K562 (cell line): ENCODE measurements around the gene SPRN. TPM values are rescaled to one million over a fixed set of nuclear protein-coding genes. Genes with fewer than 3 reads are reported as not detected.

Experiments used
- ATAC-seq: fragments of 200-7000 bp; cut with Tn5 transposase; 3 replicates; pipeline ENCODE4 v1.9.1; 2020; ENCODE audit warnings: moderate library complexity
- BruUV-seq: library from RNA; stranded (reverse); fragments of 400-500 nt; replicated peaks from 2 replicates; lab custom pipeline; 2021; lab: Mats Ljungman, UMichigan
- CTCF ChIA-PET: fragments of 300-600 bp; formaldehyde crosslinking; extraction: SDS; loops from one replicate; lab custom pipeline; 2021; ENCODE audit warnings: low intra/inter-chr PET ratio; lab: Yijun Ruan, JAX
- POLR2A ChIA-PET: fragments of 300-600, 350-650 bp; sonication (Branson Sonifier 250); formaldehyde crosslinking; extraction: SDS; loops from one replicate; lab custom pipeline; 2021; ENCODE audit warnings: antibody characterized with exemption, inconsistent platforms; lab: Yijun Ruan, JAX
- DNase-seq, 4 experiments: peaks; one replicate each; pipeline versions ENCODE4 v3.0.0 to v3.0.0-alpha.2; 2011 to 2018; ENCODE audit warnings: low spot score in 3 of 4, mixed read lengths in 3 of 4; ENCODE audit errors: extremely low read depth in 1 of 4
- FAIRE-seq: peaks from 2 replicates; lab custom pipeline; 2011; peaks lifted over from hg19 to GRCh38; lab: Jason Lieb, UNC
- H2AFZ ChIP-seq: 2 replicates; pipeline ENCODE4 v1.6.0; 2011; ENCODE audit warnings: low read depth, low read length, control low read depth, inconsistent platforms
- H3K27ac ChIP-seq: fragments of 200-600 bp; 3 replicates; pipeline ENCODE4 v1.8.0; 2011; ENCODE audit warnings: low read depth, mild to moderate bottlenecking, control low read depth, inconsistent platforms, low read length, moderate library complexity, mixed read lengths; ENCODE audit errors: extremely low read depth
- H3K27me3 ChIP-seq, 2 experiments: fragments of 300-600 bp in 1 of 2; 2 replicates in 1 of 2; 3 replicates in 1 of 2; pipeline versions ENCODE4 v1.6.0 to v1.8.0; 2011; ENCODE audit warnings: inconsistent platforms in 2 of 2, low read length in 2 of 2, mild to moderate bottlenecking in 1 of 2, mixed read lengths in 1 of 2, moderate library complexity in 1 of 2; ENCODE audit not compliant: control insufficient read depth in 2 of 2, insufficient read depth in 2 of 2
- H3K36me3 ChIP-seq: fragments of 300-600 bp; 3 replicates; pipeline ENCODE4 v1.8.0; 2011; ENCODE audit warnings: mild to moderate bottlenecking, low read length, inconsistent platforms; ENCODE audit not compliant: control insufficient read depth, insufficient read depth
- H3K4me1 ChIP-seq, 2 experiments: fragments of 200-600 bp in 1 of 2; replicated peaks in 1 of 2; 2 replicates in 1 of 2; 3 replicates in 1 of 2; pipeline versions ENCODE4 v1.5.1 to v1.8.0; 2011; ENCODE audit warnings: inconsistent platforms in 2 of 2, low read length in 2 of 2, mild to moderate bottlenecking in 1 of 2, mixed read lengths in 1 of 2, moderate library complexity in 1 of 2; ENCODE audit not compliant: control insufficient read depth in 2 of 2, insufficient read depth in 2 of 2
- H3K4me2 ChIP-seq: 2 replicates; pipeline ENCODE4 v1.6.1; 2011; ENCODE audit warnings: low read length, control low read depth, inconsistent platforms, mixed read lengths; ENCODE audit not compliant: insufficient read depth
- H3K4me3 ChIP-seq: fragments of 200-600 bp; sonication (generic), shearing (Covaris generic); 2 replicates; pipeline ENCODE4 v1.5.1; 2016; ENCODE audit warnings: control low read depth, inconsistent platforms
- H3K79me2 ChIP-seq: fragments of 200-600 bp; 3 replicates; pipeline ENCODE4 v1.8.0; 2011; ENCODE audit warnings: low read length, inconsistent platforms; ENCODE audit not compliant: control insufficient read depth, insufficient read depth
- H3K9ac ChIP-seq, 2 experiments: 2 replicates each; pipeline versions ENCODE4 v1.6.0 to v1.6.1; 2011; ENCODE audit warnings: low read depth in 2 of 2, low read length in 2 of 2, control low read depth in 1 of 2, inconsistent platforms in 1 of 2, mild to moderate bottlenecking in 1 of 2, mixed read lengths in 1 of 2; ENCODE audit not compliant: insufficient read depth in 1 of 2
- H3K9me1 ChIP-seq: one replicate; pipeline ENCODE4 v1.6.0; 2011; ENCODE audit warnings: inconsistent platforms, mild to moderate bottlenecking, low read length, moderate library complexity; ENCODE audit not compliant: control insufficient read depth, insufficient read depth
- H3K9me3 ChIP-seq: replicated peaks from 2 replicates; pipeline ENCODE4 v1.5.1; 2011; ENCODE audit warnings: low read depth, low read length, inconsistent platforms; ENCODE audit not compliant: control insufficient read depth, insufficient read depth
- H4K20me1 ChIP-seq: replicated peaks from 2 replicates; pipeline ENCODE4 v1.6.1; 2011; ENCODE audit warnings: low read length, inconsistent platforms, mixed read lengths; ENCODE audit not compliant: control insufficient read depth, insufficient read depth
- CHD7 ChIP-seq: fragments of 200-600 bp; sonication (generic); IDR thresholded peaks from one replicate; pipeline ENCODE4 v1.6.1; 2012; ENCODE audit warnings: mild to moderate bottlenecking, low read depth, low read length, inconsistent platforms
- HBP1 ChIP-seq: fragments of 450-650 bp; formaldehyde crosslinking; IDR thresholded peaks from 2 replicates; pipeline ENCODE4 v1.4.0; 2022; ENCODE audit warnings: missing genetic modification characterization
- STAG1 ChIP-seq: sonication (generic); formaldehyde crosslinking; IDR thresholded peaks from 2 replicates; pipeline ENCODE4 v1.5.0; 2020; ENCODE audit warnings: missing genetic modification reagents, borderline replicate concordance
- TFE3 ChIP-seq: fragments of 450-650 bp; formaldehyde crosslinking; IDR thresholded peaks from 2 replicates; pipeline ENCODE4 v1.4.0; 2020; ENCODE audit warnings: mild to moderate bottlenecking, mixed read lengths
- ZNF324 ChIP-seq: fragments of 250-450 bp; sonication (Bioruptor Pico); IDR thresholded peaks from 2 replicates; pipeline ENCODE4 v1.4.0; 2020; ENCODE audit warnings: mild to moderate bottlenecking
- ZNF766 ChIP-seq: fragments of 200-800 bp; sonication (Bioruptor generic); conservative IDR thresholded peaks from 2 replicates; pipeline ENCODE4 v1.6.1; 2016; ENCODE audit warnings: missing genetic modification characterization, missing compliant biosample characterization
- WGBS: fragments of 100-300 bp; shearing (Covaris generic); methylation state at CpG from one replicate; pipeline ENCODE4 v1.1.6; 2016; ENCODE audit warnings: low coverage, mixed read lengths; ENCODE audit not compliant: insufficient coverage; ENCODE audit errors: missing lambda C conversion rate; 5-methylcytosine and 5-hydroxymethylcytosine counted together
- in situ Hi-C: fragments of 300-500 bp; cut with MboI; formaldehyde crosslinking; loops from 4 replicates; pipeline ENCODE4 v1.15.0; 2018; ENCODE audit warnings: inconsistent platforms, mixed read lengths
- intact Hi-C: fragments of 100-400 bp; cut with micrococcal nuclease; formaldehyde crosslinking; loops from 2 replicates; pipeline ENCODE4 v1.14.2; 2022
- polyA plus RNA-seq, 8 experiments: library from polyadenylated mRNA; depleted of rRNA in 4 of 8; stranded (reverse) in 5 of 8; unstranded in 3 of 8; fragments of >200 nt; fragmentation: Nextera tagmentation in 2 of 8; fragmentation: Illumina TruSeq in 1 of 8; extraction: Ambion mirVana in 2 of 8; extraction: Trizol in 1 of 8; gene quantifications; 2 replicates each; pipeline versions ENCODE4 v1.2.1 to v1.2.3, GENCODE V29; 2011 to 2014; ENCODE audit warnings: inconsistent platforms in 1 of 8, missing spikeins in 1 of 8
- total RNA-seq, 7 experiments: library from RNA; depleted of rRNA in 6 of 7; stranded (reverse); fragments of >200 nt in 6 of 7; fragmentation: Illumina TruSeq in 2 of 7; extraction: Trizol in 2 of 7; gene quantifications; 2 replicates each; pipeline versions ENCODE4 v1.2.1 to v1.2.3, GENCODE V29; 2011 to 2021; ENCODE audit warnings: low replicate concordance in 1 of 7

The SPRN gene
- total and polyA plus RNA-seq, 9 of the 15 experiments (the other 6 are each of a cell fraction or from before 2014, with no cell fraction given) = 0.04 TPM; not detected in 8

- ChIA-PET POLR2A (interaction anchor here (0.9 to 1.5 kb wide), 2 partner anchors 13 to 16 kb away, joined by 3 to 5 read pairs; no protein-coding TSS in a partner anchor), CTCF (no interaction called here)
- 82% methylated on average over 22 of the region's 30 CpGs for WGBS
- Histone ChIP-seq H3K4me1 (peaks cover 7 to 44% of the 10 kb centered on the region in 2 experiments; a peak in 3 of 5 replicates), H3K9me1 (no peaks in the 10 kb centered on the region), H3K27me3 (no peaks in the 10 kb centered on the region), H3K9ac (peak overlapping the region in 1 of 2 experiments; percentile 36; a peak in 1 of 4 replicates), H3K27ac (no peak overlapping the region), H2AFZ (no peak overlapping the region), H3K9me3 (no peaks in the 10 kb centered on the region), H4K20me1 (no peaks in the 10 kb centered on the region), H3K4me3 (no peak overlapping the region), H3K4me2 (no peak overlapping the region), H3K36me3 (no peaks in the 10 kb centered on the region), H3K79me2 (peaks cover 5% of the 10 kb centered on the region)
- FAIRE-seq = no peak
- no TSS peak for BruUV-seq
- no peak for DNase-seq
- ATAC-seq = no peak
- in situ Hi-C loops (no loop called here), intact Hi-C loops (no loop called here)
- TF ChIP-seq HBP1 (CRISPR knock-in tag) = no peak
- no peak for TF ChIP-seq TFE3
- TF ChIP-seq ZNF766 = no peak
- TF ChIP-seq ZNF324 = no peak
- TF ChIP-seq CHD7 = no peak
- TF ChIP-seq STAG1 (CRISPR knock-in tag) = no peak
Observed at GRCh38 chr10:133377025-133377817, 47.2 kb downstream of the SPRN start.
